Esophagus muscularis mucosa (tissue), 4 donors: Measurements from ENCODE around the gene PPARG. TPM values are rescaled to one million over a fixed set of nuclear protein-coding genes. Genes with fewer than 3 reads are reported as not detected.

Experiments used
- DNase-seq: peaks from one replicate; pipeline ENCODE4 v3.0.0-alpha.2; 2017; ENCODE audit errors: extremely low spot score
- H3K27ac ChIP-seq, 4 donors: fragments of 200-600 bp; sonication (generic); replicated peaks in 1 of 4; 1 replicate in 3 of 4; 2 replicates in 1 of 4; pipeline ENCODE4 v1.5.1; 2016 to 2019; ENCODE audit warnings: mild to moderate bottlenecking in 1 of 4
- H3K27me3 ChIP-seq, 4 donors: fragments of 200-600 bp; sonication (generic); one replicate each; pipeline versions ENCODE4 v1.5.1 to v1.6.0; 2016 to 2019
- H3K36me3 ChIP-seq, 4 donors: fragments of 200-600 bp; sonication (generic); one replicate each; pipeline ENCODE4 v1.5.1; 2016 to 2019
- H3K4me1 ChIP-seq, 4 donors: fragments of 200-600 bp; sonication (generic); one replicate each; pipeline ENCODE4 v1.5.1; 2016 to 2019
- H3K4me3 ChIP-seq, 4 donors: fragments of 200-600 bp; sonication (generic); 1 replicate in 2 of 4; 2 replicates in 2 of 4; pipeline ENCODE4 v1.5.1; 2016 to 2019; ENCODE audit warnings: mild to moderate bottlenecking in 4 of 4, moderate library complexity in 1 of 4
- H3K9me3 ChIP-seq, 4 donors: fragments of 200-600 bp; sonication (generic); 1 replicate in 3 of 4; 2 replicates in 1 of 4; pipeline ENCODE4 v1.5.1; 2016 to 2019
- EP300 ChIP-seq: sonication (generic); formaldehyde crosslinking; IDR thresholded peaks from one replicate; pipeline ENCODE4 v1.6.1; 2017; ENCODE audit warnings: antibody characterized with exemption
- POLR2A ChIP-seq: fragments of 450-650 bp; IDR thresholded peaks from one replicate; pipeline ENCODE4 v1.6.1; 2017; ENCODE audit warnings: antibody characterized with exemption, moderate library complexity, mild to moderate bottlenecking, low read depth
- POLR2AphosphoS5 ChIP-seq, 2 donors: sonication (generic); formaldehyde crosslinking; IDR thresholded peaks; one replicate each; pipeline ENCODE4 v1.6.1; 2017; ENCODE audit warnings: antibody characterized with exemption in 2 of 2
- WGBS: methylation state at CpG from one replicate; pipeline ENCODE4 v1.1.5; 2018; 5-methylcytosine and 5-hydroxymethylcytosine counted together
- intact Hi-C: fragments of 100-400 bp; cut with DNase I; formaldehyde crosslinking; loops from one replicate; pipeline ENCODE4 v1.15.1; 2023
- total RNA-seq, 4 donors: library from RNA; depleted of rRNA; stranded (reverse); fragments of >200 nt; gene quantifications; one replicate each; pipeline versions ENCODE4 v1.1.0 to v1.2.1, GENCODE V29; 2016
- TF ChIP-seq, protein P1 (sequence below), 3 experiments: fragments of 200-600 bp in 2 of 3; fragments of 450-650 bp in 1 of 3; sonication (generic) in 2 of 3; IDR thresholded peaks; one replicate each; pipeline ENCODE4 v1.5.1; 2017 to 2019; ENCODE audit warnings: antibody characterized with exemption in 3 of 3, mild to moderate bottlenecking in 2 of 3, moderate library complexity in 1 of 3

PPARG gene
- total RNA-seq, 4 donors from 2014 or later = 3.7 to 10.6 (median 8.8) TPM

- Histone ChIP-seq H3K9me3 (no peaks in the 10 kb centered on the region), H3K36me3 (no peaks in the 10 kb centered on the region), H3K27ac (no peak overlapping the region), H3K4me1 (peaks cover 13 to 20% (median 16%) of the 10 kb centered on the region in 4 donors), H3K27me3 (peaks cover 0 to 49% (median 0%) of the 10 kb centered on the region in 4 donors), H3K4me3 (no peak overlapping the region)
- DNase-seq = no peak
- 75% methylated on average over 7 of the region's 21 CpGs for WGBS
- TF ChIP-seq EP300 = no peak
- no peak for TF ChIP-seq POLR2AphosphoS5 (IDR thresholded peaks at IDR 0.05)
- TF ChIP-seq POLR2A = no peak
- TF ChIP-seq, protein P1, sequence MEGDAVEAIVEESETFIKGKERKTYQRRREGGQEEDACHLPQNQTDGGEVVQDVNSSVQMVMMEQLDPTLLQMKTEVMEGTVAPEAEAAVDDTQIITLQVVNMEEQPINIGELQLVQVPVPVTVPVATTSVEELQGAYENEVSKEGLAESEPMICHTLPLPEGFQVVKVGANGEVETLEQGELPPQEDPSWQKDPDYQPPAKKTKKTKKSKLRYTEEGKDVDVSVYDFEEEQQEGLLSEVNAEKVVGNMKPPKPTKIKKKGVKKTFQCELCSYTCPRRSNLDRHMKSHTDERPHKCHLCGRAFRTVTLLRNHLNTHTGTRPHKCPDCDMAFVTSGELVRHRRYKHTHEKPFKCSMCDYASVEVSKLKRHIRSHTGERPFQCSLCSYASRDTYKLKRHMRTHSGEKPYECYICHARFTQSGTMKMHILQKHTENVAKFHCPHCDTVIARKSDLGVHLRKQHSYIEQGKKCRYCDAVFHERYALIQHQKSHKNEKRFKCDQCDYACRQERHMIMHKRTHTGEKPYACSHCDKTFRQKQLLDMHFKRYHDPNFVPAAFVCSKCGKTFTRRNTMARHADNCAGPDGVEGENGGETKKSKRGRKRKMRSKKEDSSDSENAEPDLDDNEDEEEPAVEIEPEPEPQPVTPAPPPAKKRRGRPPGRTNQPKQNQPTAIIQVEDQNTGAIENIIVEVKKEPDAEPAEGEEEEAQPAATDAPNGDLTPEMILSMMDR (IDR thresholded peaks at IDR 0.05) = no peak
- intact Hi-C loops = no loop called here
Measured at GRCh38 chr3:12440927-12441714, 152.3 kb downstream of the PPARG start.

GRCh38 chr3:12442654-12443501 lies 154.0 kb downstream of the PPARG start:
- TF ChIP-seq POLR2A = no peak
- no peak for TF ChIP-seq EP300
- TF ChIP-seq POLR2AphosphoS5 (IDR thresholded peaks at IDR 0.05) = no peak
- TF ChIP-seq, protein P1 (IDR thresholded peaks at IDR 0.05) = no peak
- intact Hi-C loops = no loop called here
- no peak for DNase-seq

GRCh38 chr3:12443781-12444522 lies 155.1 kb downstream of the PPARG start:
- no peak overlapping the region for H3K27ac ChIP-seq
- DNase-seq = no peak
- peaks cover 9 to 17% (median 12%) of the 10 kb centered on the region in 4 donors for H3K4me1 ChIP-seq
- H3K27me3 ChIP-seq = peaks cover 0 to 49% (median 0%) of the 10 kb centered on the region in 4 donors
- no peaks in the 10 kb centered on the region for H3K9me3 ChIP-seq
- TF ChIP-seq POLR2AphosphoS5 (IDR thresholded peaks at IDR 0.05) (no peak), POLR2A (no peak), EP300 (no peak)
- TF ChIP-seq, protein P1 (IDR thresholded peaks at IDR 0.05) = no peak
- intact Hi-C loops = no loop called here
- H3K36me3 ChIP-seq = no peaks in the 10 kb centered on the region
- no peak overlapping the region for H3K4me3 ChIP-seq
- 97% methylated on average over 10 of the region's 10 CpGs for WGBS

More at GRCh38 chr3:12442654-12443501, 154.0 kb downstream of the PPARG start:
- Histone ChIP-seq H3K27me3 (peaks cover 0 to 49% (median 0%) of the 10 kb centered on the region in 4 donors), H3K27ac (no peak overlapping the region), H3K9me3 (no peaks in the 10 kb centered on the region), H3K4me1 (peaks cover 9 to 17% (median 12%) of the 10 kb centered on the region in 4 donors), H3K4me3 (no peak overlapping the region), H3K36me3 (no peaks in the 10 kb centered on the region)
- WGBS = 84% methylated on average over 20 of the region's 20 CpGs

DNA sequence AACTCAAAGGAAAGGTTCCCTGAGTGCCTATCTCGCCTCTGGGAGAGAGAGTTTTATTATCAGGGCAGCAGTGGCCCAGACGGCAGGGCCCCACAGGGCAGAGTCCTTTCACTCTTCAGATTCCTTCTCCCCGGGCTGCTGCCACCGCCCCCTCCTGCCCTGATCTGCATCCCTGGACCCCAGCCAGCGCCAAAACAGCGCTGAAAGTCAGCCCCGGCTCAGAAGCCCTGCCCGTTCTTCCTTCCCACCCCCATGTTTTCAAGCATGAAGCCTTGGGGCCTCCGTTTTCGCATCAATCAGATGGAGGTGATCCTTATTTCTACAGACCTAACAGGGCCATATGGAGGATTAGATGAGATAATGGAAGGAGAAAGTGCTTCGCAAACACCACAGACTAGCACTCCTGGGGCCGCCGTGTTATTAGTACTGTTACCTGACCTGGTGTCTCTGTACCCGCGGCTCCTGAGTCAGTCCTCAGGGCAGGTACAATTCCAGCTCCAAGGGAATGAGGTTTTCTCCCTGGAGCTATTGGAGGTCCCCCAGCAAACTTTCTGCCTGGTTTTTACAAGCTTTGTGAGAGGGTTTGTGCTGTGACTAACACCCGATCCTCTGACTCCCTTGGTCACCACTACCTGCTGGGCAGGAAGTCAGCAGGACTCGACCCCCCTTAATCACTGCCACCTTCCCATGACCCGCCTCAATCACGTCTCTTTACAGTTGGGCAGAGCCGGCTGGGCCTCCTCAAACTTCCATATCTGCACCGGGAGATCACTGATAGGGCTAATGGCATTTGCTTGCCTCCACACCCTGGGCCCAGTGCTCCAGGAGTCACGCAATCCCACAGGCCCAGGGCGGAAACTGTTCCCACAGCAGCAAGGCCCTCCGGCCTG lies 156.0 kb downstream of the PPARG start:
- H3K27ac ChIP-seq = no peak overlapping the region
- 70% methylated on average over 24 of the region's 24 CpGs for WGBS

More for the DNA sequence above, 156.0 kb downstream of the PPARG start:
- Histone ChIP-seq H3K36me3 (no peaks in the 10 kb centered on the region), H3K27me3 (peaks cover 0 to 49% (median 0%) of the 10 kb centered on the region in 4 donors), H3K4me1 (peaks cover 9 to 17% (median 12%) of the 10 kb centered on the region in 4 donors), H3K9me3 (no peaks in the 10 kb centered on the region), H3K4me3 (no peak overlapping the region)
- no peak for DNase-seq
- intact Hi-C loops = no loop called here
- TF ChIP-seq EP300 = no peak
- TF ChIP-seq, protein P1 (IDR thresholded peaks at IDR 0.05) = no peak
- no peak for TF ChIP-seq POLR2AphosphoS5 (IDR thresholded peaks at IDR 0.05)
- TF ChIP-seq POLR2A = no peak
